Measurements from ENCODE around the gene CLDN24.

Gene CLDN24

GRCh38 chr4:183320211-183321059, 1.8 kb downstream of the CLDN24 start, which contains the start of gene CLDN22:
Gene CLDN22 (minus strand): TSS chr4:183320276. CDS start chr4:183320218, 58 bp downstream.
- no peak for DNase-seq

DNA sequence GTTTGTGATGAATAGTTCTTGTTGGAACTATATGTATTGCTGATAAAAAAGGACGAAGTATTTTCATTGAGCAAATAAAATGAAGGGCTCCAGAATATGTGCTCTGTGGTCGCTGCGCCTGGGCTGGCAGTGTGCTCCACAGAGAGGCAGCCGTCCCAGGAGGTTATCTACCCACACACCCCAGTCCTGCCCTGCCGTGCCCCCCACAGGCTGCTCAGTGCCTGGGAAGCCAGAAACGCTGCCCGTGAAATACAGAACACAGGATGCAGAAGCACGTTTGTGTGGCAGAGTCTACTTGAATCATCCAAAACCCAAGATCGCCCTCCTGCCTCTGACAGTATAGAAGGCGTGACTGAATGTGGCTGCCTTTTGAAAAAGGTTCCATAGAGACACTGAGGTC, 3.6 kb downstream of the CLDN24 start:
- no peak for DNase-seq

DNA sequence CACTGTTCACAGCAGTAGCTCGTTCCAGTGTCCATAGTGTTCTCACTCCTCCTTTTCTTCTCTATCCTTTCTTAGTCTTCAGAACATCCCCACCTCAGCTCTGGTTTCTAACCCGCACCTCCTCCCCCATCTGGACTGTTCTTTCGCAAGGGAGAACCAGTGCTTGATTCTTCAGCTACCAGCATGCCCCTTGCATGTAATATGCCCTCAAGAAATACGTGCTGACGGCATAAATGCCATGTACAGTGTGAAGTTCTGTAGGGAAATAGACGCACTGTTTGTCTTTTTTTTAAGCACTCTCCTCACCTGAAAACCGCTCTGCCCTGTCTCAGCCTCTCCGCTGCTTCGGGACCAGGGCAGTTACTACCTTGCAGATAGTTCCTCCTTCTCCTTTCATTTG, 7.4 kb downstream of the CLDN24 start:
- no peak for DNase-seq

DNA sequence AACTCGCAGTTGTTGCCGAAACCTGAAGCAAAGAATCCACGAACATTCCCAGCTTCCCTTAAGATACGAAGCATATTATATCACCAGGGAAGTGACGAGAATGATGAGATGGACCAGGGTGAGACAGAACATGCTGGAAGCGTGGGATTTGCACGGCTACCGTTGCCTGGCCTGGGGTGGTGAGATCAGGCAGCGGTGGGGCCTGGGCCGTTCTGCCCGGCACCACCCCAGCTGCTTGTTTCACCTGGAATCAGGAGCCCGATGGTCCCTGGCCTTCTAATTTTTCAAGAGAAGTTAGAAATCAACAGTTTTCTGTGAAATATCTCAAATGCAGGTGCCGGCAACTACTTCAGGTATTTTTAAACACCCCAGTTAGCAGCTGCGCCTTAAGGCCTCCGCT, 7.9 kb downstream of the CLDN24 start:
- no peak for DNase-seq

GRCh38 chr4:183312841-183313240, 9.4 kb downstream of the CLDN24 start:
- no peak for DNase-seq

DNA sequence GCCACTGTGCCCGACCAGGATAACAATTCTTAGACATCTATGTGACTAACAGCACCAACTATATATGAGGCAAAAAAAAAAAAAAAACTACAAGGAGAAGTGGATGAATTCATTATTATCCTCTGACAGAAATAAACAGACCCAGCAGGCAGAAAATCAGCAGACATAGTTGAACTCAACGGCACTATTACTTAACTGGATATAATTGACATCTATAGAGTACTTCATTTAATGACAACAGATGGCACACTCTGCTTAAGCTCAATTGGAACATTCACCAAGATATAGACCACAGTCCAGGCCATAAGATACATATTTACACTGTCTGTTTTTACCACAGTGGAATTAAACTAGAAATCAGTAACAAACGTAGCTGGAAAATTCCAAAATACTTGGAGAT, 15.4 kb downstream of the CLDN24 start:
- DNase-seq, result no peak

- no peak for DNase-seq
Measured at GRCh38 chr4:183304538-183304937, 17.7 kb downstream of the CLDN24 start.

- DNase-seq, result no peak
Measured at GRCh38 chr4:183304067-183304466, 18.2 kb downstream of the CLDN24 start.

GRCh38 chr4:183303301-183303700, 18.9 kb downstream of the CLDN24 start:
- no peak for DNase-seq

GRCh38 chr4:183300655-183301054, 21.6 kb downstream of the CLDN24 start:
- no peak for DNase-seq

- DNase-seq, result no peak
Measured at GRCh38 chr4:183300070-183300469, 22.2 kb downstream of the CLDN24 start.

DNA sequence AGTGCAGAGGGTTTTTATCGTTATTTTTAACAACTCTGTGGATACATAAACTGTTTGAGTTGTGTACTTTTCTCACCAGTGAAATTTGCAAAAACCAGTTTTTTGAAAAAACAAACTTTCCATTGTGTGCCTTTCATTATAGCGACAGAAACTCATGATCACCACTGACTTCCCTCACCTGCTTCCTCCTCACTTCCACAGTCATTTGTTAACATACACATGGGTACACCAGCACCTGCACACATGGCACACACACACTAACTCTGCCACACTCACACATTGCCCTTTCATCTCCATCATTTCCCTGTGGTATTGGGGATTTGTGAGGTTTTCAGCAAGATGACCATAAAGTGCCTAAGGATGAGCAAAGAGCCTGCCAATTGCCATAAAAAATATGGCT, 22.8 kb downstream of the CLDN24 start:
- no peak for DNase-seq

DNA sequence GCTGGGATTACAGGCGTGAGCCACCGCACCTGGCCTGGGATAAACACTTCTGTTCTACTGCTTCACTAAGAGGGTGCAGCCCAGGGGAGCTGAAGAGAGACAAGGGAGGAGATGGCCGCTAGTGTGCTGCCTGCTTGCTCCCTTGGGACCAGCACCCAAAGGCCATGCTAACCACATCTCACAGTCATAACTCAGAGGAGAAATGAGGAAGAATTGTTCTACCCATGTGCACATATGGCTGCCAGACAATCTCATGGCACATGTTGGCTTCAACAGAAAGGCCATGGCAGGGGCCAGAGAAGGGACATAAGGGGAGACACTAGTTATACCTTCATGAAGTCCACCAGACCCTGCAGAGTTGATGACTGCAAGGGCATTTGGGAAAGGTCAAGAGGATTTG, 24.6 kb downstream of the CLDN24 start:
- no peak for DNase-seq

- DNase-seq, result no peak
Measured at GRCh38 chr4:183295711-183296110, 26.5 kb downstream of the CLDN24 start.

- no peak for DNase-seq
Measured at GRCh38 chr4:183291070-183291469, 31.2 kb downstream of the CLDN24 start.

- no peak for DNase-seq
Measured at GRCh38 chr4:183289688-183290087, 32.5 kb downstream of the CLDN24 start.

DNA sequence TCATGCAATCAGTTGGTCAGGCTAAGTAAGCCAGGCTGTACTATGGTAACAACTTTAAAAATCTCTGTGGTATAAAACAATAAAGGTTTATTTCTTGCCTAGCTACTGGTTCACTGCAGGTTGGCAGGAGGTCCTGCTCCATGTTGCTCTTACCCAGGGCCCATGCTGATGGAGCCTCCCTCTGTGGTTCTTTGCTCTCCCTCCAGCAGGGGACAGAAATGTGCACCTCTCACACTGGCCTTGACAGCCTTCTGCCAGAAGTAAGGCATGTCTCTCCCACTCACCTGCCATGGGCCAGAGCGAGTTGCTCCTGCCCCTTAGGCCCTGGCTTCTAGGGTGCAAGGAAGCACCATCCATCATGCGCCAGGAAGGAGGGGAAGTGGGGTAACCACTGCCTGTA, 33.3 kb downstream of the CLDN24 start:
- no peak for DNase-seq

GRCh38 chr4:183287677-183288076, 34.5 kb downstream of the CLDN24 start:
- no peak for DNase-seq

DNA sequence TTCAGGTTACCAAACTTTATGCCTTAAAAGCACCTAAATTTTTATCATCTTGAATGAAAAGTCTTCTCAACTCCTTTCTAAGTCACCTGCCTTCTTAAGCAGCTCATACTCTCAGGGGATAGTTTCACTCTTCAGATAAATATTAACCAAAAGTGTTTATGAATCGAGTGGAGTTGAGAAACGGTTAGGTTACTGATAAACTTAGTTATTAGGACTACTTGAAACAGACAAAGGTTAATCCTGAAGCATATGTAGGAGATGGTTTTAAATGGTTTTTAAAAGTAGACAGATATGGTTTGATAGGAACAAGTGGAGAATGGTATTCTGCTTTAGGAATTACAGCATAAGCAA, 34.9 kb downstream of the CLDN24 start:
- DNase-seq, result no peak

DNA sequence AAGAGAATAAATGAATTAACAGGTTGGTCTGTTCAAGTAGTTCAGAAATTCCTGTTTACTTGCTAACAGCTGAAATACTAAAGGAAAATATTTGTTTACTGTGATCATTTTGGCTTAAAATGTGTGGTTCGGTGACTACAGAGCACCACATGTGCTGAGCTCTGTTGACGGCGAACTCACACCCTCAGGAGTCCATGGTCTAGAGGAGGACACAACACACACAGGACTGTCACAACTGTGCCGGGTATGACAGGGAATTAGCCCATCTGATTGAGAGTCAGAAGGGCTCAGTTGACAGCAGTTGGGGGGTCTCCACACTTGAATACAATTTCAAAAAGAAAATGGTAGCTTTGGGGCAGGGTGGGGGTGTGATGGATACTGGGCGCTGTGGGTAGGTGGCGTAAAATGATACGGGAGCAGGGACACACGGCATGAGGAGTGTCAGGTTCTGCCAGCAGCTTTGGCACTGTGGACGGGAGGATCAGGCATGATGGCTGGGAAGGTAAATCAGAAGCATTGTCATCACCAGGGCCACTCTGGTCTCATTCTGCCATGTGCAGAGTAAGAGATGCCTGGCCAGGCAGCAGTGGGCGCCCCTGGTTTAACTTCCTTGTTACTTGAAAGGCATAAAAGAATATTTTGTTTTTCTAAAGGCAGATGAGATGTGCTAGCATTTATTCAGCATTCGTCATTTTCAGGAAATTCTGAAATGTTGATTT, 35.5 kb downstream of the CLDN24 start:
- no peak for DNase-seq

DNA sequence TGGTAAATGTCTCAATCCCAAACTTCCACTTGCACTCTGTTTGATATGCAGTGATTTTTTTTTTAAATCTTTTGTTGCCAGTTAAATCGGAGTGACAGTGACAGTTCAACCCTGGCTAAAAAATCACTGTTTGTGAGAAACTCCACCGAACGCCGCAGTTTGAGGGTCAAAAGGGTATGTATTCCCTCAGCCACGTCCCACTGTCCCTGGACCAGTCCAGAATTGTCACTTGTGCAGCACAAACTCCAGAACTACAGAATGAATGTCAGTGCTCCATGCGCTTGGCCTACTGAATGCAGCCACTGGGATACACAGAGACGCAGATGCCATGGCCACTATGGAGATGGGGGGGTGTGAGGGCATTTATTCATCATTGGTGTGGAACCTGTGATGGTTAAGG, 36.3 kb downstream of the CLDN24 start:
- DNase-seq, result no peak

GRCh38 chr4:183284965-183285364, 37.3 kb downstream of the CLDN24 start:
- no peak for DNase-seq

GRCh38 chr4:183284258-183284785, 37.9 kb downstream of the CLDN24 start:
- no peak for DNase-seq

DNA sequence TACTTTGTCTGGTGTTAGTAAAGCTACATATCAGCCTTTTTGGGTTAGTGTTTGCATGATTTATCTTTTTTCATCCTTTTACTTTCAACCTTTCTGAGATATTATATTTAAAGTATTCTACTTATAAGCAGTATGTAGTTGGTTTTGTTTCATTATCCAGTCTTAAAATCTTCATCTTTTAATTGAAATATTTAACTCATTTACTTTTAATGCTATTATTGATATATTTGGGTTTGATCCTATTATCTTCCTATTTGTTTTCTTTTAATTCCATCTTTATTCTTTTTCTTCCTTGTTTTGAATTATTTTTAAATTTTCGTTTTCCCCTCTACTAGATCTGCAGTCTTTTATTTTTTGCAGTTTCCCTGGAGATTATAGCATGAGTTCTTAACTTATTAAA, 46.1 kb downstream of the CLDN24 start:
- DNase-seq, result no peak
